ENCODE data around the gene CAD. TPM values are rescaled to one million over a fixed set of nuclear protein-coding genes. Genes with fewer than 3 reads are reported as not detected.

CAD gene
- total RNA-seq, result 37.3 and 75.5 TPM in 2 replicates

DNA sequence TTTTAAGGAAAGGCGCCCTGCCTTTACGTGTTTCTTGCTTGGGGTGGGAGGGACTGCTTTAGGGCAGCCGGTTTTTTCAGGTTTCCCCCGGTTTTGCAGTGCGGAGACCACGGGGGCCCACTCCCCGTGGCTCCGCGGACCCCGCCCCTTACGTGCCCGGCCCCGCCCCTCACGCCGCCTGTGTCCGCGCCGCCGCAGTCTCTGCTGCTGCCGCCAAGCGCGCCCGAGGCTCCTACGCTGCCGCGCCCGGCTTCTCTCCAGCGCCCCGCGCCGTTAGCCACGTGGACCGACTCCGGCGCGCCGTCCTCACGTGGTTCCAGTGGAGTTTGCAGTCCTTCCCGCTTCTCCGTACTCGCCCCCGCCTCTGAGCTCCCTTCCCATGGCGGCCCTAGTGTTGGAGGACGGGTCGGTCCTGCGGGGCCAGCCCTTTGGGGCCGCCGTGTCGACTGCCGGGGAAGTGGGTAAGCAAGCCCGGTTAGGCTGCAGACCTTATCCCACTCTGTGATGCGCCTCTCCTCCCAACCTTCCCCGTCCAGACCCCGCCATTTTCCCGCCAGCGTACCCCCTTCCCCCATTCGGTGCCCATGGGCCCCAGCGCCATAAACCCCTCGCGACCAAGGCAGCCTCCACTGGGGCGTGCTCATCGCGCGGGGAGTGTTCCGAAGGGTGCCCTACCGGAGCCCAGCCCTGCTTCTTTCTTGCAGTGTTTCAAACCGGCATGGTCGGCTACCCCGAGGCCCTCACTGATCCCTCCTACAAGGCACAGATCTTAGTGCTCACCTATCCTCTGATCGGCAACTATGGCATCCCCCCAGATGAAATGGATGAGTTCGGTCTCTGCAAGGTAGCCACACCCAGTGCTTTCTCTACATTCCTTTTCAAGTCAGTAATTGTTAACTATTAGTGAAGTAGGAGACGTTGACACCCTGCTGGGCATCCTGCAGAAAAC lies at the start of gene CAD:
Gene CAD, plus strand, starts transcription at position 197 of the 949 bp plus-strand sequence. Its CDS starts 183 bp downstream, at position 380.

DNA sequence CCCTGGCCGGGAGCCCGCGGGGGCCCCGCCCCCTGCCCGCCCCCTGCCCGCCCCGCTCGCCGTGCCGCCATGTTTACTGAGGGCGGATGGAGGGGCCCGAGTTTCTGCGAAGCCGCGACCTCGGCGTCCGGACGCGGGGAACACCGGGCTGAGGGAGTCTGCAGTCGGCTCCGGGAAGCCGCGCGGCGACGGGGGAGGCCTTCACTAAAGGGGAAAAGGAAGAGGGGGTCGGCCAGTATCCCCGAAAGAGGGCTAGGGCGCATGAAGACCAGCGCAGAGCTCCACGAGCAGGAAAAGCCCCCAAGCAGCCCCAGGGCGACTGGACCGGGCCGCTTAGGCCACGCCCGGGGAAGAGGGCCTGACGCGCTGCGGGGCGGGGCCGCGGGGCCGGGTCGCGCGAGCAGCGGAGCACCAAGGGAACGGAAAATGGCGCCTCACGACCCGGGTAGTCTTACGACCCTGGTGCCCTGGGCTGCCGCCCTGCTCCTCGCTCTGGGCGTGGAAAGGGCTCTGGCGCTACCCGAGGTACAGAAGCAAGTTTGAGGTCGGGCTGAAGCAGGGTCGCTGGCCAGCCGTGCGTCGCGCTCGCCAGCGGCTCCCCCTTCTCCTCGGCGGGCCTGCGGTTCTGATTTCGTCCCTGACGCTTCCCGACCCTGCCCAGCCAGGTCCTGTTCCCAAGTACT lies 5.1 kb upstream of the CAD start, which contains the start of the genes ATRAID and SLC5A6:
Gene ATRAID, plus strand, starts transcription at position 99 of the 683 bp plus-strand sequence. Its CDS starts 328 bp downstream, at position 427.
Gene SLC5A6, minus strand, starts transcription at position 326 of the 683 bp plus-strand sequence. CDS start 4,618 bp downstream, outside the sequence.

DNA sequence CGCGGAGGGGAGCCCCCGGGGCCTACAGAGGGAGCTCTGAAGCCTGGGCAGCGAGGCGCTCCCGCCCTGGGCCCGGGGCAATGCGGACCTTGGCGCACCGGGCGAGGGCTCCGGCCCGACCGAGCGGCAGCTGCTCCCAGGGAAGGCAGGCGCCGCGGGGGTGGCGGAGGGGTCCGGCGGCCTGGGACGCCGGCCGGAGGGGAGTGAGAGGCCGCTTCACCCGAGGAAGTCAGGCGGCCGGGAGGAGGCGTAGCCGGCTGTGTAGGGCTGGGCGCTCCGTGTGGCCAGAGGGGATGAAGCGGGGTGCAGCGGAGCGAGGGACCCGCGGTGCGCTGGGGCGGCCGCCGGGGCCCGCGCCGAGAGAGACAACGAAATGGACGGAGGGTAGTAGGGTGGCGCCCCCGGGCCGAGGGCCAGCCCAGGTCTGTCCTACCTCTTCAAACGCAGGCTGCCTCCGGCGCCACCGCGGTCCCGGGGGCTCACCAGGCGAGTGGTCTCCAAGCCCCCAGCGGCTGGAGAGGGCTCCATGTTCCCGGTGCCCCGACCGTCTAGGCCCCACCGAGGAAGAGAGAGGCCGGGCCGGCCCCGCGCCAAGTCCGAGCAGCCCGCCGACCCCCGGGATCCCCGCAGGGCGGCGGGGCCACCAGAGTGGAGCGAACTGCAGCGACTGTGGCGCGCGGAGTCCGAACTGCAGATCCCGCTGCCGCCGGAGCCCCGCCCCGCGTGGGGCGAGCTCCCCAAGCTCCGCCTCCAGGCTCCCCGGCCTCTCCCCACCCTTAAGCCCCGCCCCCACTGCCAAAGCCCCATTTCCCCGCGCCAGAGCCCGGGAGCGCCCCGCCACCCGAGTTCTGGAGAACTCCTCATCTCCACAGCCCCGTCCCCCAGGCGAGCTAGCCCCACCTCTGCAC lies 45.5 kb downstream of the CAD start, which contains the start of gene SLC30A3:
Gene SLC30A3, minus strand, starts transcription at position 669 of the 908 bp plus-strand sequence. Its CDS starts 141 bp downstream, at position 528.

DNA sequence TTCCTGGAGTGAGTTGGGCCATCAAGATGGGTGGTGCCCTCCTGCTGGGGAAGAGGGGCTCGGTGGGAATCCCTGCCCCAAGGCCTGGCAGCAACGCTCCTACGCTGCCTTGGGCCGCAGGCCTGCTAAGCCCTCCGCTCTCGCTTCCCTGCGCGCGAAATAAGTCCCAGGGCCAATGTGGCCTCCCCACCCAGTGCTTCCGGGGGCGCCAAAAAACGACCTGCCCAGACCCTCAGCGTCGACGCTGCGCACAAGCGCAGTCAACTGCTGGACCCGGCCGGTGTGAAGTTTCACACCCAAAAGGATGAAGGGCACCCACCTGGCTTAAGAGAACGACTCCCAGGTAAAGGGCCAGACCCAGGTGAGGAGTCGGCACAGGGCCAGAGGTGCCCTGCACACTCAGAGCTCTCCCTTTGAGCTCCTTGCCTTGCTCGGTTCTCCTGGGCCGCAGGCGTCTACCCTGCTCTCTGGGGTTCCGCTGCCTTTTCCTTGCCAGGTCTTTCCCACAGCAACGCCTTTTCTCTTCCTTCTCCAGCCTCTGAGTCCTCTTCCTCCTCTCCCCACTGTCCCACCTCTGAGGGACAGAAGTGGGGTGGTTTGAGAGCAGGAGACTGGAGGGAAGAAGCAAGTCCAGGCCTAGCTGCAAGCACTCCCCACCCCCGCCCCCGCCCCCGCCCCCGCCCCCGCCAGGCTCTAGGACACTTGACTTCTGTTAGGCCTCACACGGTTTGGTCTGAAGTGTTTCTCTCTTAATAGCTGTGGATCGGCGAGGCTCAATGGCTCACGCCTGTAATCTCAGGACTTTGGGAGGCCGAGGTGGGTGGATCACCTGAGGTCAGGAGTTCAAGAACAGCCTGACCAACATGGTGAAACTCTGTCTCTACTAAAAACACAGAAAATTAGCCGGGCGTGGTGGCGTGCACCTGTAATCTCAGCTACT lies 58.3 kb downstream of the CAD start, which contains the start of gene DNAJC5G:
Gene DNAJC5G, plus strand, starts transcription at position 223 of the 940 bp plus-strand sequence. CDS start 1,296 bp downstream, outside the sequence.

DNA sequence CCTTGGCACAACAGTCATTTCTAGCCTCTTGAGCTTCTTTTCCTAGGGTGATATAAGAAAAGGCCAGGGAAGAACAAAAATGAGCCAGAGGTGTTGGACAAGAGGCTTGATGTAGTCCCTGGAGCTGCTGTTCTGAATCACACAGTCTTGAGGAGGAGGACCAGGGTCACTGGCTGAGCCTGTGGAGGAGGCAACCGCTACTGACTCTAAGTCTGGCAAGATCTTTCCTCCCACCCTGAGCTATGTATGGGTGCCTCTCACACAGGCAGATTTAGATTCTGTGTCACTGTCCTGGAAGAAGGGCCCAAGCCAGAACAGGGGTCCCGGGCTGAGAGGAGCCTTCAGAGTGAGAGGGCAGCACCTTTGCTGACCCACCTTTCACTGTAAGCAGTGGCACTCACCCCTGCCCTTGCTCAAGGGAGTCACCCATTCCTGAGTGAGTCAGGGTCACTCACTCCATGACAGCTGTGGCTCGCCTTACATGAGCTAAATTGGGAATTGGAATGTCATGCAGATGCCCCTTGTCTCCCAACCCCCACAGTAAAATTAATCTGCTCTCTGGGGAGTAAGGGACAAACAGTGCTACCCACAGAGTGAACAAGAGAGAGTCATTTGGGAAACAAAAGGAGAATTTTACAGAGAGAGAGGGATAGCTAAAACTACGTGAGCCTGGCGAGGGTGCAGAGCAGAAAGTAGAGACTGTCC lies 64.8 kb downstream of the CAD start, which contains the start of gene TRIM54:
Gene TRIM54, plus strand, starts transcription at position 575 of the 705 bp plus-strand sequence. CDS start 303 bp downstream, outside the sequence.

Other genes starting within 250 kb of the CAD start
- 7.6 and 11.7 TPM in 2 replicates for gene MAPRE3, start 246.7 kb upstream of the CAD start, total RNA-seq
- gene TMEM214, start 184.4 kb upstream of the CAD start, total RNA-seq, result 45.8 and 49.5 TPM in 2 replicates
- 17.8 and 23.9 TPM in 2 replicates for gene AGBL5, start 165.7 kb upstream of the CAD start, total RNA-seq
- gene OST4, start 145.7 kb upstream of the CAD start, total RNA-seq, result 378 and 636 TPM in 2 replicates
- 283 and 480 TPM in 2 replicates for gene EMILIN1, start 138.8 kb upstream of the CAD start, total RNA-seq
- 0.98 and 0.99 TPM in 2 replicates for gene KHK, start 130.6 kb upstream of the CAD start, total RNA-seq
- 30.5 and 40.8 TPM in 2 replicates for gene CGREF1, start 98.2 kb upstream of the CAD start, total RNA-seq
- gene ABHD1, start 93.6 kb upstream of the CAD start, total RNA-seq, result 0.13 and 0.20 TPM in 2 replicates
- gene PREB, start 82.7 kb upstream of the CAD start, total RNA-seq, result 43.3 and 48.8 TPM in 2 replicates
- gene PRR30, start 78.0 kb upstream of the CAD start, total RNA-seq, result not detected in 2 replicates
- gene TCF23, start 68.4 kb upstream of the CAD start, total RNA-seq, result not detected in 2 replicates
- gene ATRAID, start 5.3 kb upstream of the CAD start, total RNA-seq, result 155 and 179 TPM in 2 replicates
- gene SLC5A6, start 5.1 kb upstream of the CAD start, total RNA-seq, result 17.2 and 25.6 TPM in 2 replicates
- 0.03 and 0.26 TPM in 2 replicates for gene SLC30A3, start 45.7 kb downstream of the CAD start, total RNA-seq
- gene DNAJC5G, start 58.1 kb downstream of the CAD start, total RNA-seq, result not detected in 2 replicates
- 0.10 TPM in 1 of 2 replicates, not detected in the other for gene TRIM54, start 65.1 kb downstream of the CAD start, total RNA-seq
- 0.85 and 1.2 TPM in 2 replicates for gene UCN, start 91.1 kb downstream of the CAD start, total RNA-seq
- 71.7 and 83.5 TPM in 2 replicates for gene MPV17, start 105.7 kb downstream of the CAD start, total RNA-seq
- gene GTF3C2, start 139.4 kb downstream of the CAD start, total RNA-seq, result 24.6 and 31.1 TPM in 2 replicates
- 25.2 and 27.7 TPM in 2 replicates for gene EIF2B4, start 153.0 kb downstream of the CAD start, total RNA-seq
- gene SNX17, start 153.2 kb downstream of the CAD start, total RNA-seq, result 111 and 145 TPM in 2 replicates
- 8.9 and 10.6 TPM in 2 replicates for gene ZNF513, start 163.4 kb downstream of the CAD start, total RNA-seq
- gene PPM1G, start 192.2 kb downstream of the CAD start, total RNA-seq, result 59.6 and 68.3 TPM in 2 replicates
- 99.9 and 108 TPM in 2 replicates for gene NRBP1, start 211.3 kb downstream of the CAD start, total RNA-seq
- 0.39 TPM in 1 of 2 replicates, not detected in the other for gene KRTCAP3, start 225.0 kb downstream of the CAD start, total RNA-seq

Measured in smooth muscle cell of the pulmonary artery (primary cell).